ENCODE measurements around the gene CAMK1G. TPM values are rescaled to one million over a fixed set of nuclear protein-coding genes. Genes with fewer than 3 reads are reported as not detected.

CAMK1G gene
- total RNA-seq, 1 experiment from 2014 or later: not detected

GRCh38 chr1:209567698-209568175 lies 15.8 kb upstream of the CAMK1G start:
- H3K4me1 ChIP-seq (ENCODE audit: control insufficient read depth in 1 of 2, insufficient read depth in 2 of 2, low read length in 2 of 2): peaks cover 0 to 6% of the 10 kb centered on the region in 2 experiments; a peak in 1 of 4 replicates
- no peak overlapping the region for H3K9ac ChIP-seq (ENCODE audit: low read length)
- H2AFZ ChIP-seq (ENCODE audit: low read depth, low read length, poor library complexity, severe bottlenecking): no peak overlapping the region
- ATAC-seq (no peak), DNase-seq (ENCODE audit: low read depth, low spot score) (no peak)
- no peaks in the 10 kb centered on the region for H3K36me3 ChIP-seq (ENCODE audit: control insufficient read depth in 1 of 2, insufficient read depth in 2 of 2, low read length in 2 of 2)
- H3K27me3 ChIP-seq (ENCODE audit: insufficient read depth, low read length): peaks cover 10% of the 10 kb centered on the region; the same call in 1 of the 2 replicates
- no TSS peak for BruUV-seq (replicated peaks)
- no peaks in the 10 kb centered on the region for H3K79me2 ChIP-seq (ENCODE audit: insufficient read depth, low read length)
- H3K4me3 ChIP-seq (replicated peaks in 1 of 2; ENCODE audit: low read depth in 1 of 2, low read length in 2 of 2): no peak overlapping the region
- H3K9me2 ChIP-seq (ENCODE audit: insufficient read depth): no peaks in the 10 kb centered on the region
- intact Hi-C loops (cut with micrococcal nuclease): loop anchor here (2.0 kb wide), 3 partner anchors 59 to 359 kb away; no protein-coding TSS in a partner anchor
- H4K20me1 ChIP-seq (ENCODE audit: insufficient read depth): no peaks in the 10 kb centered on the region
- POLR2A ChIA-PET: no interaction called here
- CTCF ChIA-PET: interaction anchor here (2.1 to 2.9 kb wide), 3 partner anchors 8 to 180 kb away, joined by 7 to 22 read pairs (median 7); no protein-coding TSS in a partner anchor
- no peak overlapping the region for H3K4me2 ChIP-seq (ENCODE audit: low read length)
- RAD21 ChIA-PET (ENCODE audit: low non-redundant PET in 1 of 2, low total read pairs in 2 of 2, uncharacterized antibody in 2 of 2, unreplicated experiment in 2 of 2): no interaction called here
- H3K27ac ChIP-seq (ENCODE audit: low read depth, low read length): no peak overlapping the region
- H3K9me3 ChIP-seq (ENCODE audit: control insufficient read depth in 1 of 2, insufficient read depth in 1 of 2, low read depth in 1 of 2, low read length in 2 of 2): no peaks in the 10 kb centered on the region
- TF ChIP-seq RAD21 (IDR thresholded peaks at IDR 0.05; ENCODE audit: low read depth) (no peak), MAX (IDR thresholded peaks at IDR 0.05) (no peak), FOSL1 (IDR thresholded peaks at IDR 0.05; ENCODE audit: low read depth) (no peak), YY1 (IDR thresholded peaks at IDR 0.05; ENCODE audit: extremely low read depth, insufficient replicate concordance, low read depth, low read length) (no peak), JUND (IDR thresholded peaks at IDR 0.05) (no peak), ELF1 (IDR thresholded peaks at IDR 0.05; ENCODE audit: borderline replicate concordance, low read depth) (no peak), TCF7L2 (IDR thresholded peaks at IDR 0.05; ENCODE audit: borderline replicate concordance, extremely low read depth, insufficient read depth, insufficient read length) (no peak), POLR2AphosphoS5 (IDR thresholded peaks at IDR 0.05; ENCODE audit: low read depth, low read length) (no peak), ZBTB33 (IDR thresholded peaks at IDR 0.05; ENCODE audit: extremely low read depth, insufficient replicate concordance, low read length) (no peak), CEBPB (IDR thresholded peaks at IDR 0.05; ENCODE audit: low read depth) (no peak), EZH2phosphoT487 (IDR thresholded peaks at IDR 0.05; ENCODE audit: borderline replicate concordance) (no peak), CBX3 (IDR thresholded peaks at IDR 0.05; ENCODE audit: low read depth) (no peak), SIN3A (IDR thresholded peaks at IDR 0.05; ENCODE audit: low read depth) (no peak), ZNF274 (IDR thresholded peaks at IDR 0.05; ENCODE audit: low read depth, low read length) (no peak)
